ENCODE measurements around the gene CCDC182. TPM values are rescaled to one million over a fixed set of nuclear protein-coding genes. Genes with fewer than 3 reads are reported as not detected.
A peak's percentile ranks its signal among the peaks of the same experiment; 100 is the strongest.

Gene CCDC182
- total RNA-seq, 2 donors from 2014 or later: not detected

DNA sequence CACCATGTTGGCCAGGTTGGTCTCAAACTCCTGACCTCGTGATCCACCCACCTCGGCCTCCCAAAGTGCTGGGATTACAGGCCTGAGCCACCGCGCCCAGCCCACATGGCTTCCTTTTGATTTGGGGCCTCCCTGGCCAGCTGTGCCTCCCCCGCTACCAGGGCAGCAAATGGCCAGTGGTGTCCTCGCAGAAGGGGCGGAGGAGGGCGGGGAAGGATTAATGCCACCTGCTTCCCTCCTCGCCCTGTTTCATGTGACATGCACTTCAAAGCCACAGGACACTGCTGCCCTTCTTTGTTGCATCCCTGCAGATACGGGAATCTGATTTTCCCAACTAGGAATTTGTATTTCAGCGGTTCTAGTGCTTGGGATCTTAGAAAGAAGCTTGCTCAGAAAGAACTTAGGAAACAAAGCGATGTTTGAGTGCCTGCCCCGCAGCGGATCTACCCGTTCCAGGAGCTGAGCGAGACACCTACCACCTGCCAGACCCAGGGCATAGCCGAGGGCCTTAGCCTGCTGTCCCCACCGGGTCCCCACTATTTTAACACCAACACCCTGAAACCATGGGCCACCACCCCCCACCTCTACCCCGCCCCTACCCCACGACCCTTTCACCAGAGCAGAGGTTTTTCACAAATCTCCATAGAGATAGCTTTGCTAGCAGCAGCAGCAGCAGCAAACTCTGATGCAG, 37.7 kb upstream of the CCDC182 start:
- DNase-seq (ENCODE audit: low spot score): no peak
- H3K4me3 ChIP-seq: peak overlapping the region in 1 of 2 donors; percentile 23
- TF ChIP-seq CTCF (IDR thresholded peaks at IDR 0.05): no peak
- no peak overlapping the region for H3K27ac ChIP-seq
- no peaks in the 10 kb centered on the region for H3K27me3 ChIP-seq
- H3K36me3 ChIP-seq: no peaks in the 10 kb centered on the region
- H3K4me1 ChIP-seq: peaks cover 0 to 25% of the 10 kb centered on the region in 2 donors
- H3K9me3 ChIP-seq: no peaks in the 10 kb centered on the region

DNA sequence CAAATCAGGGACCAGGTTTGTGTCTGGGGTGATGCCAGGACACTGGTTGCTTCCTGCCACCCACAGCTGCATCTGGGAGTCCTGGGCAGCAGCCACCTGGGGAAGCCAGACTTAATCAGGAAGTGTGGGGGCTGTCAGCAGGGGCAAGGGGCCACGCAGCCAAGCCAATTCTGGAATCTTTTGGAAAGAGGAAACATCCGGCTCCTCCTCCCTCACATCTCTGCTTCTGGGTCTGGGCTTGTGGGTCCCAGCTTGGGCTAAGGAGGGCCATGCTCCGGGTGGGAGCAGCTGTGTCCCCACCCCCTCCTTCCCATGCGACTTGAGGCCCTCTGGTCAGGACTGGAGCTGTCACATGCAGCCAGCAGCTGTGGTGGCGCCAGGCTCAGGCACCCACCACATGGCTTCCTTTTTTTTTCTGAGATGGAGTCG, 37.0 kb upstream of the CCDC182 start:
- H3K27ac ChIP-seq: no peak overlapping the region
- no peaks in the 10 kb centered on the region for H3K36me3 ChIP-seq

GRCh38 chr17:57781386-57782061, 36.4 kb upstream of the CCDC182 start:
- Histone ChIP-seq H3K4me3 (no peak overlapping the region), H3K36me3 (no peaks in the 10 kb centered on the region), H3K9me3 (no peaks in the 10 kb centered on the region), H3K27ac (no peak overlapping the region), H3K4me1 (peaks cover 0 to 25% of the 10 kb centered on the region in 2 donors), H3K27me3 (no peaks in the 10 kb centered on the region)
- DNase-seq (ENCODE audit: low spot score): no peak
- no peak for TF ChIP-seq CTCF (IDR thresholded peaks at IDR 0.05)

More for the DNA sequence above, 37.0 kb upstream of the CCDC182 start:
- DNase-seq (ENCODE audit: low spot score): no peak
- Histone ChIP-seq H3K4me1 (peaks cover 0 to 25% of the 10 kb centered on the region in 2 donors), H3K4me3 (no peak overlapping the region), H3K9me3 (no peaks in the 10 kb centered on the region), H3K27me3 (no peaks in the 10 kb centered on the region)
- TF ChIP-seq CTCF (IDR thresholded peaks at IDR 0.05): no peak

DNA sequence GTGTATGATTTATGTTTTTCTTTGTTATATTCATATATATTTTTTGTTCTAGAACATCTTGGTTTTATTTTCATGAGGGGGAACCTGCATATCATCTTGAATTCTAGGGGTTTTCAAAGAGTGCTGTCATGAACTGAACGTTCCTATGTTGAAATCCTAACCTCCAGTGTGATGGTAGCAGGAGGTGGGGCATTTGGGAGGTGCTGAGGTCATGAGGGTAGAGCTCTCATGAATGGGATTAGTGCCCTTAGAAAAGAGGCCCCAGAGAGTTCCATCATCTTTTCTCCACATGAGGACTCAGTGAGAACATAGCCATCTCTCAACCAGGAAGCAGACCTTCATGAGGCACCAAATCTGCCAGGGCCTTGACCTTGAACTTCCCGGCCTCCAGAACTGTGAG, 34.6 kb upstream of the CCDC182 start:
- TF ChIP-seq CTCF (IDR thresholded peaks at IDR 0.05): no peak
- no peaks in the 10 kb centered on the region for H3K9me3 ChIP-seq
- DNase-seq (ENCODE audit: low spot score): no peak
- H3K27ac ChIP-seq: no peak overlapping the region
- no peaks in the 10 kb centered on the region for H3K27me3 ChIP-seq
- peaks cover 0 to 25% of the 10 kb centered on the region in 2 donors for H3K4me1 ChIP-seq
- no peak overlapping the region for H3K4me3 ChIP-seq
- no peaks in the 10 kb centered on the region for H3K36me3 ChIP-seq

GRCh38 chr17:57778306-57778705, 33.2 kb upstream of the CCDC182 start:
- DNase-seq (ENCODE audit: low spot score): no peak
- H3K4me3 ChIP-seq: no peak overlapping the region
- no peaks in the 10 kb centered on the region for H3K9me3 ChIP-seq
- H3K27me3 ChIP-seq: no peaks in the 10 kb centered on the region
- peaks cover 0 to 20% of the 10 kb centered on the region in 2 donors for H3K4me1 ChIP-seq
- H3K27ac ChIP-seq: no peak overlapping the region
- no peaks in the 10 kb centered on the region for H3K36me3 ChIP-seq
- TF ChIP-seq CTCF (IDR thresholded peaks at IDR 0.05): no peak
